ENCODE results near the gene ZNF618.

DNA sequence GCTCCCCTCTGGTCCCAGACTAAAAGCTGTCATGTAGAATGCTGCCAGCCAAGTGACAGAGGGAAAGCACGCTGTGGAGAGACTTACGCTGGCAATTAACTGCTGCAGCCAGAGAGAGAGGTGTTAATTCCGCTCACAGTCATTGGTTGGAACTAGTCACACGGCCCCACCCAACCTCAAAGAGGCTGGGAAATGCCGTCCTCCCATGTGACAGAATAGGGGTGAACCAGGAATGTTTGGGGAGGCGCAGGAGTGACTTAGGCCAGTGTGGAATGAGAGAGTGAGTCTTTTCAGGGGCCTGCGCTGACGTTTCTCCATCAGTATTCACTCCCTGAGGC lies 114.4 kb downstream of the ZNF618 start:
- TF ChIP-seq, protein P1, sequence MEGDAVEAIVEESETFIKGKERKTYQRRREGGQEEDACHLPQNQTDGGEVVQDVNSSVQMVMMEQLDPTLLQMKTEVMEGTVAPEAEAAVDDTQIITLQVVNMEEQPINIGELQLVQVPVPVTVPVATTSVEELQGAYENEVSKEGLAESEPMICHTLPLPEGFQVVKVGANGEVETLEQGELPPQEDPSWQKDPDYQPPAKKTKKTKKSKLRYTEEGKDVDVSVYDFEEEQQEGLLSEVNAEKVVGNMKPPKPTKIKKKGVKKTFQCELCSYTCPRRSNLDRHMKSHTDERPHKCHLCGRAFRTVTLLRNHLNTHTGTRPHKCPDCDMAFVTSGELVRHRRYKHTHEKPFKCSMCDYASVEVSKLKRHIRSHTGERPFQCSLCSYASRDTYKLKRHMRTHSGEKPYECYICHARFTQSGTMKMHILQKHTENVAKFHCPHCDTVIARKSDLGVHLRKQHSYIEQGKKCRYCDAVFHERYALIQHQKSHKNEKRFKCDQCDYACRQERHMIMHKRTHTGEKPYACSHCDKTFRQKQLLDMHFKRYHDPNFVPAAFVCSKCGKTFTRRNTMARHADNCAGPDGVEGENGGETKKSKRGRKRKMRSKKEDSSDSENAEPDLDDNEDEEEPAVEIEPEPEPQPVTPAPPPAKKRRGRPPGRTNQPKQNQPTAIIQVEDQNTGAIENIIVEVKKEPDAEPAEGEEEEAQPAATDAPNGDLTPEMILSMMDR (IDR thresholded peaks at IDR 0.05): no peak
- TF ChIP-seq POLR2AphosphoS5 (IDR thresholded peaks at IDR 0.05): no peak
